Epithelial cell of esophagus (primary cell): Measurements from ENCODE around the gene SIM2.
"Not testable (repeated sequence)": the region's sequence is repeated elsewhere in the genome, so short reads cannot be mapped to it uniquely, and the experiment has no call there.

Experiments used
- DNase-seq: peaks from one replicate; pipeline ENCODE4 v3.0.0; 2010; ENCODE audit warnings: low read depth
- H3K4me3 ChIP-seq: 2 replicates; pipeline ENCODE4 v1.5.1; 2011; ENCODE audit warnings: mild to moderate bottlenecking, low read length, control low read depth
- CTCF ChIP-seq: IDR thresholded peaks from 2 replicates; pipeline ENCODE4 v1.5.1; 2011; ENCODE audit warnings: low read depth, mild to moderate bottlenecking, low read length, control low read depth, inconsistent platforms; ENCODE audit not compliant: insufficient read depth; ENCODE audit errors: missing control alignments

SIM2 gene

GRCh38 chr21:36661511-36662309, 37.2 kb upstream of the SIM2 start:
- peak; percentile 37 for DNase-seq
- H3K4me3 ChIP-seq = no peak overlapping the region
- peak; percentile 37 for TF ChIP-seq CTCF

GRCh38 chr21:36663033-36663855, 35.7 kb upstream of the SIM2 start:
- peak; percentile 71 for DNase-seq
- H3K4me3 ChIP-seq = no peak overlapping the region
- TF ChIP-seq CTCF = no peak

- H3K4me3 ChIP-seq = no peak overlapping the region
- TF ChIP-seq CTCF = no peak
These were observed 34.3 kb upstream of the SIM2 start for GRCh38 chr21:36664662-36664990.

GRCh38 chr21:36665806-36666205, 33.1 kb upstream of the SIM2 start:
- no peak overlapping the region for H3K4me3 ChIP-seq
- TF ChIP-seq CTCF = no peak
- no peak for DNase-seq

More at GRCh38 chr21:36664662-36664990, 34.3 kb upstream of the SIM2 start:
- no peak for DNase-seq

GRCh38 chr21:36668713-36669112, 30.2 kb upstream of the SIM2 start:
- no peak overlapping the region for H3K4me3 ChIP-seq
- DNase-seq = no peak
- TF ChIP-seq CTCF = no peak

GRCh38 chr21:36671836-36672235, 27.1 kb upstream of the SIM2 start:
- H3K4me3 ChIP-seq = no peak overlapping the region
- no peak for DNase-seq
- TF ChIP-seq CTCF = no peak

GRCh38 chr21:36672296-36672695, 26.6 kb upstream of the SIM2 start:
- not testable (repeated sequence) for H3K4me3 ChIP-seq, DNase-seq
